GM12878 (cell line): ENCODE measurements around the gene EHD1. TPM values are rescaled to one million over a fixed set of nuclear protein-coding genes. Genes with fewer than 3 reads are reported as not detected.

ENCODE experiments used
- FOXK2 ChIP-seq: fragments of 450-650 bp; IDR thresholded peaks from 2 replicates; pipeline ENCODE4 v1.6.1; 2017; ENCODE audit warnings: mild to moderate bottlenecking, moderate library complexity
- POLR2AphosphoS5 ChIP-seq: IDR thresholded peaks from 2 replicates; pipeline ENCODE4 v1.6.1; 2011; ENCODE audit warnings: mild to moderate bottlenecking, low read length, inconsistent platforms
- SPI1 ChIP-seq: IDR thresholded peaks from 2 replicates; pipeline ENCODE4 v1.6.1; 2011; ENCODE audit warnings: low read depth, mild to moderate bottlenecking, low read length, moderate library complexity, borderline replicate concordance; ENCODE audit not compliant: insufficient read depth
- polyA plus RNA-seq, 11 experiments: library from polyadenylated mRNA; depleted of rRNA in 4 of 11; unstranded in 6 of 11; stranded (reverse) in 5 of 11; fragments of >200 nt; fragmentation: Nextera tagmentation in 4 of 11; fragmentation: Illumina TruSeq in 1 of 11; extraction: Ambion mirVana in 4 of 11; extraction: Trizol in 1 of 11; gene quantifications; 1 replicate in 1 of 11; 2 replicates in 10 of 11; pipeline versions ENCODE4 v1.2.1 to v1.2.3, GENCODE V29; 2011 to 2016; ENCODE audit warnings: inconsistent platforms in 2 of 11, missing spikeins in 2 of 11, low read depth in 1 of 11
- total RNA-seq, 4 experiments: library from RNA; depleted of rRNA in 3 of 4; stranded (reverse); fragments of >200 nt in 3 of 4; fragmentation: Illumina TruSeq in 1 of 4; extraction: Trizol in 1 of 4; gene quantifications; 2 replicates each; pipeline versions ENCODE4 v1.2.1 to v1.2.3, GENCODE V29; 2013 to 2021
- TF ChIP-seq, protein P1 (sequence below): IDR thresholded peaks from 2 replicates; pipeline ENCODE4 v1.6.1; 2012; ENCODE audit warnings: improper control_type of control experiment, low read depth, low read length; ENCODE audit not compliant: insufficient replicate concordance

Gene EHD1
- total and polyA plus RNA-seq, 10 of the 15 experiments (the other 5 are each of a cell fraction or from before 2014, with no cell fraction given) = 1.0 to 165 (median 66.5) TPM

DNA sequence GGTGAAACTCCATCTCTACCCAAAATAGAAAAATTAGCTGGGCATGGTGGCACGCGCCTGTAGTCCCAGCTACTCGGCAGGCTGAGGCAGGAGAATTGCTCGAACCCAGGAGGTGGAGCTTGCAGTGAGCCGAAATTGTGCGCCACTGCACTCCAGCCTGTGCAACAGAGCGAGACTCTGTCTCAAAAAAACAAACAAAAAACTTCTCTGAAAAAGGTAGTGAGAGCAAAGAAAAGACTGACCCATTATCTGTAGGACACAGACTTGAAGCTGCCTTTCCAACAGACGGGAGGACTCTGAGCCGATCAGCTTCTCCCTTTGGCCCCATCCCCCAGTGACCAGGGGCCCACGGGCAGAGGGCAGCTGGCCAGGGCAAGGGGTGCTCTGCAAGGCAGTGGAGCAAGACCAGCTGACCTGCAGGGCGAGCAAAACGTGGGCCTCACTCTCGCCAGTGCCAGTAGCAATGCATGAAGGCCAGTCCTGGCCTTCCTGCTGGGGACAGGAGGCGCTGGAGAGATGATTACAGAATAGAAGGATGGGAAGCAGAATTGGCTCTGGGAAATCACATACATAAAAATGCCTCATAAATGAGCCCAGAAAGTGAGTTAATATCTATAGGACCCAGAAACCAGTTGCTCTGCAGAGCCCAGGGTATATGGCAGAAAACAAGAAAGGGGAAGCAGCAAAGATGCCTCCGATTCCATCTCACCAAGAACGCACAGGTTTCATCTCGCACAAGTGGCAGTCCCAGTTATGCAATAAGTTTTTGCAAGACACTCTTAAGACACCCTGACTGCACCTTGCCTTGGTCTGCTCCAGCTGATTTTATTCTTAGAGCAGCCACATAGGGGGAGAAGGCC, 2.8 kb downstream of the EHD1 start (continued):
- TF ChIP-seq, protein P1, sequence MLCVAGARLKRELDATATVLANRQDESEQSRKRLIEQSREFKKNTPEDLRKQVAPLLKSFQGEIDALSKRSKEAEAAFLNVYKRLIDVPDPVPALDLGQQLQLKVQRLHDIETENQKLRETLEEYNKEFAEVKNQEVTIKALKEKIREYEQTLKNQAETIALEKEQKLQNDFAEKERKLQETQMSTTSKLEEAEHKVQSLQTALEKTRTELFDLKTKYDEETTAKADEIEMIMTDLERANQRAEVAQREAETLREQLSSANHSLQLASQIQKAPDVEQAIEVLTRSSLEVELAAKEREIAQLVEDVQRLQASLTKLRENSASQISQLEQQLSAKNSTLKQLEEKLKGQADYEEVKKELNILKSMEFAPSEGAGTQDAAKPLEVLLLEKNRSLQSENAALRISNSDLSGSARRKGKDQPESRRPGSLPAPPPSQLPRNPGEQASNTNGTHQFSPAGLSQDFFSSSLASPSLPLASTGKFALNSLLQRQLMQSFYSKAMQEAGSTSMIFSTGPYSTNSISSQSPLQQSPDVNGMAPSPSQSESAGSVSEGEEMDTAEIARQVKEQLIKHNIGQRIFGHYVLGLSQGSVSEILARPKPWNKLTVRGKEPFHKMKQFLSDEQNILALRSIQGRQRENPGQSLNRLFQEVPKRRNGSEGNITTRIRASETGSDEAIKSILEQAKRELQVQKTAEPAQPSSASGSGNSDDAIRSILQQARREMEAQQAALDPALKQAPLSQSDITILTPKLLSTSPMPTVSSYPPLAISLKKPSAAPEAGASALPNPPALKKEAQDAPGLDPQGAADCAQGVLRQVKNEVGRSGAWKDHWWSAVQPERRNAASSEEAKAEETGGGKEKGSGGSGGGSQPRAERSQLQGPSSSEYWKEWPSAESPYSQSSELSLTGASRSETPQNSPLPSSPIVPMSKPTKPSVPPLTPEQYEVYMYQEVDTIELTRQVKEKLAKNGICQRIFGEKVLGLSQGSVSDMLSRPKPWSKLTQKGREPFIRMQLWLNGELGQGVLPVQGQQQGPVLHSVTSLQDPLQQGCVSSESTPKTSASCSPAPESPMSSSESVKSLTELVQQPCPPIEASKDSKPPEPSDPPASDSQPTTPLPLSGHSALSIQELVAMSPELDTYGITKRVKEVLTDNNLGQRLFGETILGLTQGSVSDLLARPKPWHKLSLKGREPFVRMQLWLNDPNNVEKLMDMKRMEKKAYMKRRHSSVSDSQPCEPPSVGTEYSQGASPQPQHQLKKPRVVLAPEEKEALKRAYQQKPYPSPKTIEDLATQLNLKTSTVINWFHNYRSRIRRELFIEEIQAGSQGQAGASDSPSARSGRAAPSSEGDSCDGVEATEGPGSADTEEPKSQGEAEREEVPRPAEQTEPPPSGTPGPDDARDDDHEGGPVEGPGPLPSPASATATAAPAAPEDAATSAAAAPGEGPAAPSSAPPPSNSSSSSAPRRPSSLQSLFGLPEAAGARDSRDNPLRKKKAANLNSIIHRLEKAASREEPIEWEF = no peak
- TF ChIP-seq FOXK2 (no peak), POLR2AphosphoS5 (peak; percentile 68), SPI1 (peak; percentile 20; the same call in 1 of the 2 replicates)
